ENCODE data around the gene PPP1R1B. TPM values are rescaled to one million over a fixed set of nuclear protein-coding genes. Genes with fewer than 3 reads are reported as not detected.

PPP1R1B gene
- polyA plus RNA-seq, 1 donor (not counting 4 experiments of a cell fraction or from before 2014, with no cell fraction given), result 0.18 TPM

- Histone ChIP-seq H3K27me3 (ENCODE audit: control insufficient read depth, extremely low read depth, insufficient read depth, low read length) (peaks cover 13% of the 10 kb centered on the region), H3K79me2 (ENCODE audit: control insufficient read depth, insufficient read depth, low read length) (no peaks in the 10 kb centered on the region), H4K20me1 (ENCODE audit: control insufficient read depth, extremely low read depth, insufficient read depth, low read length) (no peaks in the 10 kb centered on the region), H3K9me1 (ENCODE audit: control insufficient read depth, extremely low read depth, insufficient read depth, low read length) (no peaks in the 10 kb centered on the region), H3K4me2 (ENCODE audit: control insufficient read depth, extremely low read depth, insufficient read depth, low read depth, low read length) (no peak overlapping the region), H3K4me1 (ENCODE audit: control insufficient read depth, extremely low read depth, insufficient read depth, low read length) (no peaks in the 10 kb centered on the region), H3K27ac (ENCODE audit: control insufficient read depth, insufficient read depth, low read length) (no peak overlapping the region), H3K4me3 (ENCODE audit: control insufficient read depth in 2 of 3, extremely low read depth in 1 of 3, insufficient read depth in 2 of 3, low read depth in 1 of 3, low read length in 3 of 3) (no peak overlapping the region), H3K9me3 (ENCODE audit: control insufficient read depth, low read depth, low read length) (no peaks in the 10 kb centered on the region), H3K36me3 (ENCODE audit: control insufficient read depth in 2 of 2, extremely low read depth in 1 of 2, insufficient read depth in 2 of 2, low read length in 2 of 2) (no peaks in the 10 kb centered on the region), H2AFZ (ENCODE audit: control insufficient read depth, low read length) (no peak overlapping the region), H3K9ac (ENCODE audit: control insufficient read depth, extremely low read depth, insufficient read depth, low read length) (no peak overlapping the region)
- dilution Hi-C loops (cut with MboI; ENCODE audit: extremely low pct_ligation_motif_present, low sequenced_read_pairs), result no loop called here
- FAIRE-seq (no peak), DNase-seq (ENCODE audit: low read depth, low spot score) (no peak)
- TF ChIP-seq EZH2 (IDR thresholded peaks at IDR 0.05; ENCODE audit: low read length) (no peak), CTCF (optimal IDR thresholded peaks at IDR 0.05 in 1 of 3, IDR thresholded peaks at IDR 0.05 in 1 of 3, conservative IDR thresholded peaks at IDR 0.05 in 1 of 3; ENCODE audit: extremely low read depth in 1 of 3, insufficient read depth in 2 of 3, low read length in 3 of 3) (no peak)
Measured at GRCh38 chr17:39581071-39581758, 45.5 kb upstream of the PPP1R1B start.

- Histone ChIP-seq H3K27ac (ENCODE audit: control insufficient read depth, insufficient read depth, low read length) (no peak overlapping the region), H3K36me3 (ENCODE audit: control insufficient read depth in 2 of 2, extremely low read depth in 1 of 2, insufficient read depth in 2 of 2, low read length in 2 of 2) (no peaks in the 10 kb centered on the region), H3K79me2 (ENCODE audit: control insufficient read depth, insufficient read depth, low read length) (no peaks in the 10 kb centered on the region), H4K20me1 (ENCODE audit: control insufficient read depth, extremely low read depth, insufficient read depth, low read length) (no peaks in the 10 kb centered on the region), H3K27me3 (ENCODE audit: control insufficient read depth, extremely low read depth, insufficient read depth, low read length) (peaks cover 13% of the 10 kb centered on the region), H3K9me3 (ENCODE audit: control insufficient read depth, low read depth, low read length) (no peaks in the 10 kb centered on the region), H2AFZ (ENCODE audit: control insufficient read depth, low read length) (no peak overlapping the region), H3K4me1 (ENCODE audit: control insufficient read depth, extremely low read depth, insufficient read depth, low read length) (no peaks in the 10 kb centered on the region), H3K9ac (ENCODE audit: control insufficient read depth, extremely low read depth, insufficient read depth, low read length) (no peak overlapping the region), H3K4me3 (ENCODE audit: control insufficient read depth in 2 of 3, extremely low read depth in 1 of 3, insufficient read depth in 2 of 3, low read depth in 1 of 3, low read length in 3 of 3) (no peak overlapping the region), H3K9me1 (ENCODE audit: control insufficient read depth, extremely low read depth, insufficient read depth, low read length) (no peaks in the 10 kb centered on the region), H3K4me2 (ENCODE audit: control insufficient read depth, extremely low read depth, insufficient read depth, low read depth, low read length) (no peak overlapping the region)
- DNase-seq (ENCODE audit: low read depth, low spot score) (no peak), FAIRE-seq (no peak)
- dilution Hi-C loops (cut with MboI; ENCODE audit: extremely low pct_ligation_motif_present, low sequenced_read_pairs), result no loop called here
- TF ChIP-seq CTCF (optimal IDR thresholded peaks at IDR 0.05 in 1 of 3, IDR thresholded peaks at IDR 0.05 in 1 of 3, conservative IDR thresholded peaks at IDR 0.05 in 1 of 3; ENCODE audit: extremely low read depth in 1 of 3, insufficient read depth in 2 of 3, low read length in 3 of 3) (no peak), EZH2 (IDR thresholded peaks at IDR 0.05; ENCODE audit: low read length) (no peak)
Measured at GRCh38 chr17:39581759-39582085, 45.0 kb upstream of the PPP1R1B start.
